ENCODE data around the gene COTL1. TPM values are rescaled to one million over a fixed set of nuclear protein-coding genes. Genes with fewer than 3 reads are reported as not detected.

The COTL1 gene
- total RNA-seq, 2 donors from 2014 or later, result 287 to 328 TPM

DNA sequence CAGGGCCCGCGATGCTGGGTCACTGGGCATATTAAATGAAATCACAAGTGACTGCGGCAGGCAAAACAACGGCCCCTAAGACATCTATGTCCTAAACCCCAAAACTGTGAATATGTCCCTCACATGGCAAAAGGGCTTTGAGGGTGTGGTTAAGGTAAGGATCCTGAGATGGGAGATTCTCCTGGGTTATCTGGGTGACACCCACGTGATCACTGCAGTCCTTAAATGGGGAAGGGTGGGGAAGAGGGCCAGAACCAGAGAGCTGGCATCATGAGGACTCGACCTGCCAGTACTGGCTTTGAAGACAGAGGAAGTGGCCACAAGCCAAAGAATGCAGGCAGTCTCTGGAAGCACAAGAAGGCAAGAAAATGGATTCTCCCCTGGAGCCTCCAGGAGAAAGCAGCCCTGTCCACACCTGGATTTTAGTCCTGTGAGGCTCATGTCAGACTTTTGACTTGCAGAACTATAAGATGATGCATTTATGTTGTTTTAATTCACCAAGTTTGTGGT, 12.5 kb downstream of the COTL1 start:
- H3K9me3 ChIP-seq (ENCODE audit: control insufficient read depth, low read length, poor library complexity, severe bottlenecking), result no peaks in the 10 kb centered on the region
- Mint-ChIP-seq H3K4me1 (peaks cover 71% of the 10 kb centered on the region), H3K27me3 (no peaks in the 10 kb centered on the region), H3K27ac (peak overlapping the region; percentile 99), H3K36me3 (ENCODE audit: low read depth) (peaks cover 8% of the 10 kb centered on the region), H3K4me3 (peak overlapping the region; percentile 41)
- DNase-seq, result no peak
- ATAC-seq, result no peak

GRCh38 chr16:84604477-84605013, 13.3 kb downstream of the COTL1 start:
- Mint-ChIP-seq H3K4me3 (peak overlapping the region; percentile 91), H3K4me1 (peaks cover 73% of the 10 kb centered on the region), H3K36me3 (ENCODE audit: low read depth) (peaks cover 8% of the 10 kb centered on the region), H3K27me3 (no peaks in the 10 kb centered on the region), H3K27ac (peak overlapping the region; percentile 99)
- no peaks in the 10 kb centered on the region for H3K9me3 ChIP-seq (ENCODE audit: control insufficient read depth, low read length, poor library complexity, severe bottlenecking)
- ATAC-seq (no peak), DNase-seq (no peak)

- H3K27me3 Mint-ChIP-seq, result no peaks in the 10 kb centered on the region
- H3K27ac Mint-ChIP-seq, result peak overlapping the region; percentile 99
- peaks cover 71% of the 10 kb centered on the region for H3K4me1 Mint-ChIP-seq
- no peak for DNase-seq
- peak overlapping the region; percentile 91 for H3K4me3 Mint-ChIP-seq
- H3K36me3 Mint-ChIP-seq (ENCODE audit: low read depth), result peaks cover 8% of the 10 kb centered on the region
- no peaks in the 10 kb centered on the region for H3K9me3 ChIP-seq (ENCODE audit: control insufficient read depth, low read length, poor library complexity, severe bottlenecking)
- no peak for ATAC-seq
Measured at GRCh38 chr16:84603940-84604339, 13.9 kb downstream of the COTL1 start.

- H3K9me3 ChIP-seq (ENCODE audit: control insufficient read depth, low read length, poor library complexity, severe bottlenecking), result no peaks in the 10 kb centered on the region
- ATAC-seq, result no peak
- Mint-ChIP-seq H3K27me3 (no peaks in the 10 kb centered on the region), H3K4me1 (peaks cover 69% of the 10 kb centered on the region), H3K36me3 (ENCODE audit: low read depth) (peaks cover 8% of the 10 kb centered on the region), H3K27ac (peak overlapping the region; percentile 99), H3K4me3 (peak overlapping the region; percentile 91)
- DNase-seq, result peak in 1 of 3 donors; percentile 44
Measured at GRCh38 chr16:84603140-84603816, 14.6 kb downstream of the COTL1 start.

DNA sequence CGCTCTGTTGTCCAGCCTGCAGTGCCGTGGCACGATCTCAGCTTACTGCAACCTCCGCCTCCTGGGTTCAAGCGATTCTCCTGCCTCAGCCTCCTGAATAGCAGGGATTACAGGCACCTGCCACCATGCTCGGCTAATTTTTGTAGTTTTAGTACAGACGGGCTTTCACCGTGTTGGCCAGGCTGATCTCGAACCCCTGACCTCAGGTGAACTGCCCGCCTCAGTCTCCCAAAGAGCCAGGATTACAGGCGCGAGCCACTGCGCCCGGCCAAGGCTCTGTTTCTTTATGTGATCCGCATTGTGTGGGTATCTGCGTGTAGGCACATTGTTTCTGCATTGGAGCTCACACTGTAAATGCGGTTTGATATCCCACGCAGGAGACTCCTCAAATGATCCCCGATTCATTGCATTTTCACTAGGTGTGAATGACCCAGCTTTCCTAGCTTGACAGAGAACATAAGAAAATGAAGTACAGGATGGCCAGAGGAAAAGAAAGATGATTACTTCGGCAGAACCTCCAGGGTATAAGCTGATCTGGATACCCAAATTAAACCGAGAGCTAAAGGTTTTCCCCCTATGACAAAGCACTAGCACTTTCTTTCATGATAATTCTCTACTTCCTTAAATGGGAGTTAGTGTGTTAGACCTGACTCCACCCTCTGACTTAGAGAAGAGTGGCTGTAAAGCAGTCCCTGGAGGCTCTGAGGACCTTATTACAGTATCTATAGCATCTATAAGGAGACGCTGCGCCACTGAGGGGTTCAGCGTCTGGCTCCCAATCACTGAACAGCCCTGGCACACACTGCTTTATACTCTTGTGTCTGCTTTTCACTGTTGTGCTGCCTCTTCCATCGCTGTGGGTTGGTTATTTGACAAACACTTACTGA, 17.3 kb downstream of the COTL1 start:
- DNase-seq, result no peak
- H3K4me3 Mint-ChIP-seq, result peak overlapping the region; percentile 92
- ATAC-seq, result peak; percentile 76

DNA sequence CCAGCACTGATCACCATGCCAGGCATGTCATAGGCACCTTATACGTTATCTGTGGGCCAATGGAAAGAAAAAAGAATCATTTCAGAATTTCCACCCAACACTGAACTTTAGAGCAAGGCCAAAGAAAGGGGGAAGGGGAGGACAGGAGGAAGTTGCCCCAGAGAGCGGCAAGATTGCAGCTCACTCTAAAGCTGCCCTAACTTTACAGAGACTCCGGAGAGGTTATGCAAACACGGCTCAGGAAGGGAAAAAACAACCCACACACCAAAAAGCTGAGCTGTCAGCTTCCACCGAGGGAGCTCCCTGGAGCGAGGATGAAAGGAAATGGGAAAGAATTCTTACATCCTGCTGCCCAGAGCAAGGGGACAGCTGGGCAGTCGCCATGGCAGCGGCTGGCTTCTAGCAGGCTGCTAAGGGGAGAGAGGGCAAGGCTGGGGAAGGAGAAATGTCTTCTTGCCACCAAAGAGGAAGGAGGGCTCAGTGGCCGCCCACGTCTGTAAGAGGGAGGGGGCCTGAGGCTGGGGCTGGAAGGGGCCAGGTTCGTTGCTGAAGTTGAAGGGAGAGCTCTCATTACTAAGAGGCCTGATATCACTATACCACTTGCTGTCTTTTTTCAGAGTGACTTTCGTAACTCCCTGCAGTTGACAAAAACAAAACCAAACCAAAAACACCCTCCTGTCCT, 18.2 kb downstream of the COTL1 start:
- ATAC-seq, result peak; percentile 7
- peak overlapping the region; percentile 99 for H3K27ac Mint-ChIP-seq
- H3K36me3 Mint-ChIP-seq (ENCODE audit: low read depth), result peaks cover 8% of the 10 kb centered on the region

More for the DNA sequence above, 17.3 kb downstream of the COTL1 start:
- Mint-ChIP-seq H3K27ac (peak overlapping the region; percentile 99), H3K4me1 (peaks cover 67% of the 10 kb centered on the region), H3K27me3 (no peaks in the 10 kb centered on the region), H3K36me3 (ENCODE audit: low read depth) (peaks cover 8% of the 10 kb centered on the region)
- H3K9me3 ChIP-seq (ENCODE audit: control insufficient read depth, low read length, poor library complexity, severe bottlenecking), result no peaks in the 10 kb centered on the region

GRCh38 chr16:84598360-84598759, 19.5 kb downstream of the COTL1 start:
- H3K9me3 ChIP-seq (ENCODE audit: control insufficient read depth, low read length, poor library complexity, severe bottlenecking), result no peaks in the 10 kb centered on the region
- peaks cover 7% of the 10 kb centered on the region for H3K36me3 Mint-ChIP-seq (ENCODE audit: low read depth)
- H3K27me3 Mint-ChIP-seq, result no peaks in the 10 kb centered on the region
- peaks cover 75% of the 10 kb centered on the region for H3K4me1 Mint-ChIP-seq
- no peak for DNase-seq
- H3K27ac Mint-ChIP-seq, result peak overlapping the region; percentile 99
- H3K4me3 Mint-ChIP-seq, result peak overlapping the region; percentile 85
- no peak for ATAC-seq

More for the DNA sequence above, 18.2 kb downstream of the COTL1 start:
- Mint-ChIP-seq H3K4me1 (peaks cover 73% of the 10 kb centered on the region), H3K4me3 (peak overlapping the region; percentile 92), H3K27me3 (no peaks in the 10 kb centered on the region)
- H3K9me3 ChIP-seq (ENCODE audit: control insufficient read depth, low read length, poor library complexity, severe bottlenecking), result no peaks in the 10 kb centered on the region
- no peak for DNase-seq

DNA sequence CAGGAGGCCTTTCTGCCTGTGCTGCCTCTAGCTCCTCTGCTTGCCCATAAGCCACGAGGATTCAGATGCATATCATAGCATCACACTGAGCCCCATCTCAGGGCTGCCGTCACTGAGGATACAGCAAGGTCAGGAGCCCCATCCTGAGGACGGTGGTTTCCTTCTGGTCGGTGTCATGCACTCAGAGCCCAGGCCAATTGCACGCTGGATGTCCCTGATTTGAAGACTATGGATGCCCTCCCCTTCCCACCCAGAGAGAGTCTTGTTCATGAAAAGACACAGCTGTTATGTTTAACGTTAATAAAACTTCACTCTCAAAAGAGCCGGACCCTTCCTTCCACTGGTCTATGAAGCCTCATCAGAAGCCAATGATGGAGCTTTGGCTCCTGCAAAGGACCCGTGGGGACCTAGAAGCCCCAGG, 19.9 kb downstream of the COTL1 start:
- H3K4me1 Mint-ChIP-seq, result peaks cover 72% of the 10 kb centered on the region
- ATAC-seq (peak; percentile 39), DNase-seq (no peak)
- H3K27me3 Mint-ChIP-seq, result no peaks in the 10 kb centered on the region
- H3K4me3 Mint-ChIP-seq, result peak overlapping the region; percentile 85
- peaks cover 3% of the 10 kb centered on the region for H3K36me3 Mint-ChIP-seq (ENCODE audit: low read depth)
- H3K9me3 ChIP-seq (ENCODE audit: control insufficient read depth, low read length, poor library complexity, severe bottlenecking), result no peaks in the 10 kb centered on the region
- peak overlapping the region; percentile 99 for H3K27ac Mint-ChIP-seq

DNA sequence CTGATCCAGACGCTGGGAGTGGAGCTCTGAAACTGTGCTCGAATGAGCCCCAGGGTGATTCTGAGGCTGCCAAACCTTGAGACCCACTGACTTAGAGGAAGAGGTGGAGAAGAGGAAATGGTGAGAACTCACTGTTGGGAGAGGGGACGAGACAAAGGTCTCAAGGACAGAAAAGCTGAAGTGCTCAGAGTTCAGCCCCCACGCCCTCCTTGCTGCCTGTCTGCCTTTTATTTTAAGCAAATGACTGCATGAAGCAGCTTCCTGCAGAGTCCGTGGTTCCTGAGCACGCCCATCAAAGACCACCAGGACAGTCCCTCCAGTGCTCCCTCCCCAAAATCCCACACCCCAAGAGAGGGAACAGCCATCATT, 20.4 kb downstream of the COTL1 start:
- Mint-ChIP-seq H3K27ac (peak overlapping the region; percentile 99), H3K4me1 (peaks cover 75% of the 10 kb centered on the region), H3K4me3 (peak overlapping the region; percentile 85), H3K36me3 (ENCODE audit: low read depth) (peaks cover 3% of the 10 kb centered on the region), H3K27me3 (no peaks in the 10 kb centered on the region)
- ATAC-seq, result no peak
- no peak for DNase-seq
- no peaks in the 10 kb centered on the region for H3K9me3 ChIP-seq (ENCODE audit: control insufficient read depth, low read length, poor library complexity, severe bottlenecking)

GRCh38 chr16:84596801-84597527, 20.9 kb downstream of the COTL1 start:
- Mint-ChIP-seq H3K4me3 (peak overlapping the region; percentile 85), H3K36me3 (ENCODE audit: low read depth) (peaks cover 3% of the 10 kb centered on the region), H3K27me3 (no peaks in the 10 kb centered on the region), H3K4me1 (peaks cover 74% of the 10 kb centered on the region), H3K27ac (peak overlapping the region; percentile 99)
- no peak for ATAC-seq
- DNase-seq, result no peak
- no peaks in the 10 kb centered on the region for H3K9me3 ChIP-seq (ENCODE audit: control insufficient read depth, low read length, poor library complexity, severe bottlenecking)

- DNase-seq, result no peak
- Mint-ChIP-seq H3K27me3 (no peaks in the 10 kb centered on the region), H3K4me3 (peak overlapping the region; percentile 85), H3K4me1 (peaks cover 68% of the 10 kb centered on the region), H3K27ac (peak overlapping the region; percentile 99), H3K36me3 (ENCODE audit: low read depth) (peaks cover 3% of the 10 kb centered on the region)
- ATAC-seq, result no peak
- H3K9me3 ChIP-seq (ENCODE audit: control insufficient read depth, low read length, poor library complexity, severe bottlenecking), result no peaks in the 10 kb centered on the region
Measured at GRCh38 chr16:84596161-84596560, 21.7 kb downstream of the COTL1 start.

DNA sequence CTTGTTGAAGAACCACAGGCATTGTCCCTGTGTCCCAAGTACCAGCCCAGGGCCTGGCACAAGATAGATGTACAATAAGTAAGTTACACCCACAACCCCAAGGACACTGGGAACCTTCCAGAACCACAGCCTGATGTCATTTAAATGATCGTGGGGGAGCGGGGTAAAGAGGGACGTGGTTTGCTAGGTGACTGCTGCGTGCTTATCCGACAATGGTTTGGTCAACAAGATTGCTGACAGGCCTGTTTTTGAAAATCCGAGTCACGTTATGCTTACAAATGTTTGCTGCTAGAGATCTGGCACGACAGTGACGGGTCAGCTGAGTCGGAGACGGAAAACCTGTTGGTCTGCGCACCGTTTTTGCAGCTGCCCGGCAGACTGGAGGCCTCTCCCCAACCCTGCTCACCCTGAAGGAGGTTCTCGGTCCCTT, 22.8 kb downstream of the COTL1 start:
- H3K27me3 Mint-ChIP-seq, result no peaks in the 10 kb centered on the region
- ATAC-seq (peak; percentile 9), DNase-seq (no peak)
- H3K9me3 ChIP-seq (ENCODE audit: control insufficient read depth, low read length, poor library complexity, severe bottlenecking), result no peaks in the 10 kb centered on the region
- H3K4me1 Mint-ChIP-seq, result peaks cover 58% of the 10 kb centered on the region
- peaks cover 3% of the 10 kb centered on the region for H3K36me3 Mint-ChIP-seq (ENCODE audit: low read depth)
- H3K27ac Mint-ChIP-seq, result peak overlapping the region; percentile 99
- peak overlapping the region; percentile 94 for H3K4me3 Mint-ChIP-seq
